Right forelimb (tissue), 1 donor: ENCODE data around the gene CERKL.

Source experiments
- DNase-seq: peaks from one replicate; pipeline ENCODE4 v3.0.0-alpha.2; 2018

Gene CERKL

DNA sequence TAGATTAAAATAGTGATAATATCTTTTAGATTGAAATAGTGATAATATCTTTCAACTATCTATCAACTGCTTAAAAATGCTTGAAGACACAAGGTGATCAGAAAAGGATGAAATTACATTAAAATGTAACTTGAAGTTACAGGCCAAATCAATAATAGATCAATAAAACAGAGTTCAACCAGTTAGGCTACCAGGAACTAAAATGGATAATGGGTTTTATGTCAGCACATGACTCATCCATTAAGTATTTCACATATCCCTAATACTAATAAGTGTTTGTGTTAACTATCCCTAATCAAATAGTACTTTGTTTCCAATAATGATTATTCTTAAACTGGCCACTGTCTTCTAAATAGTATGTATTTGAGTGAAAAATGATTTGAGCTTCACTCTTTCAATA, 33.7 kb downstream of the CERKL start:
- no peak for DNase-seq

DNA sequence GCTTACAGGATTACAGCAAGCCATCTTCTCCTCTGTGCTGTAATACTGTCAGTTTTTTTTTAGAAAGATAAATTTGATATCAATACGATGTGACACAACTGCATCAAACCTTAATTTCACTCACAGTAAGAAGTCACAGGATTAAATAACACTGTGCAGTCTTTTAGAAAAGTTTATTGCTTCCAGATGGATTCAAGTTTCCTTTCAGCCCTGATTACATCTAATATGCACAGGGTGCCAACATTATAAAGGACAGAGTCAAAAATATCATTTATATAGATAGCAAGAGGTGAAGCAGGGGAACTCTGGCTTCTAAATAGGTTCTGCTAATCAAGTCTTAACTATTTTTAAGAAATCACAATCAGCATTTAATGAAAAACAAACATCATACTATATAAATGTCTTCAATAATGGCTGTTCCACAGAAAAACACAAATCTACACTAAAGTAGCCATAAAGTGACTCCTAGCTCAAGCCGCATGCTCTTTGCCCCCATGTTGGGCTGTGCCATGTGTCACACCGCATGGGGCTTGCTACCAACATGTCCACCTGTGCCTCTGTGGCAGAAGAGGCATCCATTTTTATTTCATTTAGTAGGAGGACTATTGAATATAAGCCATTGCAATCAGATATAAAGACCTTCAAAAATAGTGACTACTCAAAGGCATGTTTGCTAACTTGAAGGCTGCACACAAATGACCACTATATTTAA, 35.0 kb downstream of the CERKL start:
- no peak for DNase-seq

DNA sequence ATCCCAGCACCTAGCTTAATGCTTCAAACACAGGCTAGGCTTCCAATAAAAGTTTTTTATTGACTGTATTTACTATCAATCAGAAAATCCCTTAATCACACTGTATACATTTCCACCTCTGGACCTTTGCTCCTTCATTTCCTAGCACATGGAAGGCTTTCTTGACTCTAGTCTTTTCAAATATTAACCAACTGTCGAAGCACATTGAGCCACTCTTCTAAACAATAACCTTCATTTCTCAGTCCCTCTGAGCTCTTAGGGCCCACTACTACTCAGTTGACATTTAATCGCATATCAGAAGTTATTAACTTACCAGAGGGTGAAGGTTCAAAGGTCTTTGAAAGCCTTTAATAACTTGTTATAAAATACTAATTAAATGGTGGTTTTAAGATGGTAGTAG, 37.4 kb downstream of the CERKL start:
- no peak for DNase-seq

DNA sequence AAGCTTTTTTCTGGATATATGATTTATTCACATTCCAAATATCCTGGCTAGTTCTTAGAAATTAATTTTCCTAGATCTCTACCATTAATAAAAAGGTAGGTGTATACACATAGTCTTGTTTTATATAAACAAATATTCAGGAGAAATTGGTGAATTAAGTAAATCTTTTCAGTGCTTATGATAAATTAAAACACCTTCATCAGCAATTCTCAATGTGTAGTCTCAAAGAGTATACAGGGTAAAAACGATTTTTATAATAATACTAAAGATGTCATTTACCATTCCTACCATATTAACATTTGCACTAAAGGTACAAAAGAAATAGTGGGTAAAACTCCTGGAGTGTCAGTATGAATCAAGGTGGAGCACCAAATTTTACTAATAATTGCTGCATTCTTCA, 40.2 kb downstream of the CERKL start:
- DNase-seq = no peak

DNA sequence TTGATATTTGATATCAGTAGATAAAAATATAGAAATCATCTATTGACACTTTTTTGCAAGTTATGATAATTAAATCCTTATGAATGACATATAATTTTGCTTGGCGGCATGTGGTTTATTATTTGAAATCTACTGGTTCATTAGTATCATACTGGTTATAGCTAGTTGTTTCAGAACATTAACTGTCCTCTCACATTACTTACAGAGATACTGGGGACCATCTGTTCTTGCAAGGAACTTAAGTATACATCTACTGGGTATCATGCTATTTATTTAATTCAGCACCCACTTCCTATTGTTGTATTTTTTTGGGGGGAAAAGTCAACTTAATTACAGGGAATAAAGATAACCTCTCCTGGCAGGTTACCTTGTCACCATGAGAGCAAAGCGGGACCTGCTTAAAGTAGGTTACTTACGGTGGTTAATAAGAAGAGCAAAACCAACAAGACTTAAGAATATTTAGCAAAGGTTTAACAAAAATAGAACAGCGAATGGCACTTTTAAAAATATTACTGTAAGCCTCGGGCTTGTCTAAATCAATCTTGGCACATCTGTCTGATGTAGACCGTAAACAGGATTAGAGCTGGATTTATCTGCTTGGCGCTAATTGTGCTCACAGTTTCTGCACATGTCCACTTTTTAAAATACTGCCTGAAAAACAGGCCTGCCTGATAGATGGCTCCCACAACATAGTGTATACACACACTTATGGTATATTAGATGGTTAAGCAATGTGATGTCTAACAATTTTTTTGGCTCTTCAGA, 41.8 kb downstream of the CERKL start:
- DNase-seq = no peak

DNA sequence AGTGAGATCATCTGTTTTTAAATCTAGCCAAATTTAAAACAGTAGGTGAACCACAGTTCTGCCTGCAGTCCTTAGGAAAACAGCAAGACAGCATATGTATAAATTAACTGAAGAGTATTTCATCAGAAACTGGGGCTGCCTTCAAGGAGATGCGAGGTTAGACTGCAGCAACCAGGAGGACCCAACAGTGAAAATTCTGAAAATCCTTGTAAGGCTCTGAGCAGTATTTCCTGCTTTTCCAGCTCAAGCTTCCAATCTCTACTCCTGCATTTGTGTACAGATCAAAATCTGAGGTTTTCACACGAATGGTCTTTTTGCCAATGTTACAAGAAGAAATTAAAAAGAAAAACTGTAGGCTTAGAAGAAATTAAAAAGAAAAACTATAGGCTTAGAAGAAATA, 43.7 kb downstream of the CERKL start:
- DNase-seq = no peak

DNA sequence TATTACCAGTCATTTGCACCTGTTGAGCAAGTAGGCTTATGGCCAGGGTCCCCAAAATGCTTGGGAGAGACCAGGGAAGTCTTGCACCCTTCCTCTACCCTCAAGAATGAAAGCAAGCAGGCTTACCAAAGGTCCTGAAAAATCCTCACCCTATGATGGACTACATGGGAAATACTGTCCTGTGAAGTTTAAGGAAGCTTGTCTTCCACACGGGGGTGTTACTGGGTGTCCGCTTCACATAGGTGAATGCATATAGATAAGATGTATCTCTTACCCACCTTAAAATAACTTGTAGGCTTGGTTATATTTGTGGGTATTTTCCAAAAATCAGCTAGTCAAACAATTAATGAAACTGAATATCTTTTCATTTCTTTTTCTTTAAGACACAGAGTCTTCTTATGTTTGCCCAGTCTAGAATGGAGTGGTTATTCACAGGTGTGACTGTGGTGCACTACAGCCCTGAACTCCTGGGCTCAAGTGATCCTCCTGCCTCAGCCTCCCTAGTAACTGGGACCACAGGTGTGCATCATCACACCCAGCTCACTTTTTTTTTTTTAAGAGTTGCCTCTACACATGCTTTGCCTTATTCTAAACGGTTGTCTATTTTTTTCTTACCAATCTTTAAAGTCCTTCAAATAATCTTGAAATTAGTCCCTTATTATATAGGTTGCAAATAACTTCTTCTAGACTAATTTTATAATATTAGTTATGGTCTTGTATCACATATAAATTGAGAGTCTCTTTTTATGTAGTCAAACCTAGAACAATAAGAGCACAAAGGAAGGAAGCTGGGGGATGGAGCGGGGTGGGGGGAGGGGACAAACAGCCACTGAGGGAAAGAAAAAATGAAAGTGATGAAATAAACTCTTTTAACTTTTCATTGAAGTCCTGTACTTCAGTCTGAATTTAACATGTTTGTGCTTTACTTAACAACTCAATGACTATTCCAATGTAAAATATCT, 49.0 kb downstream of the CERKL start:
- DNase-seq = no peak

DNA sequence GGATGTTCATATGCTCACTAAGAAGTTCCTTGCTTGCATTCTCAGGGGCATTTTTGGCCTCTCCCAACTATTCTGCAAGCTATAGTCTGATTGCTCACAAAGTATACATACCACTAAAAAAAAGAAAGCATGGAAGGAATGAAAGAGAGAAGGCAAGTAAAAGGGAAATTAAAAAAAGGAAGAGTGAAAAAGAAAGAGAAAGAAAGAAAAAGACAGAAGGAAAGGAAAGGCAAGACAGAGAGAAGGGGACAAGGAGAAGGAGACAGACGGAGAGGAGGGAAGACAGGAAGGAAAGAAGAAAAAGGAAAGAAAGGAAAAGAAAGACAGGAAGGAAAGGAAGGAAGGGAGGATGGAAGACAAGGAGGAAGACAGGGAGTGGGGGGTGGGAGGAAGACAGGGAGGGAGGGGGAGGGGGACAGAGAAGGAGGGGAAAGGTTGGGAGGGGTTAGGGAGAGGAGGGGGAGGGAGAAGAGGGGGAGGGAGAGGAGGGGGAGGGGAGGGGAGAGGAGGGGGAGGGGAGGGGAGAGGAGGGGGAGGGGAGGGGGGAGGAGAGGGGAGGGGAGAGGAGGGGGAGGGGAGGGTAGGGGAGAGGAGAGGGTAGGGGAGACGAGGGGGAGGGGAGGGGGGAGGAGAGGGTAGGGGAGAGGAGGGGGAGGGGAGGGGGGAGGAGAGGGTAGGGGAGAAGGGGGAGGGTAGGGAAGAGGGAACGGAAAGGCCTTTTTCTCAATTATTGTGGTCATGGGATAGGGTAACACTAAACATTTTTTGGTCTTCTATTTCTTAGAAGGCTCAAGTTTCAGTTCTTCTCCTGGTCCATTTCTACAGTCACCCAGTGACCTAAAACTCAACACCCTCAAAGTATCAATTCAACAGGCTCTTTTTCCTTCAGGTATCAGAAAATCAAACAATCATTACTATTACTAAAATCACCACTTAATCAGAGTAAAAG, 50.7 kb downstream of the CERKL start:
- no peak for DNase-seq

DNA sequence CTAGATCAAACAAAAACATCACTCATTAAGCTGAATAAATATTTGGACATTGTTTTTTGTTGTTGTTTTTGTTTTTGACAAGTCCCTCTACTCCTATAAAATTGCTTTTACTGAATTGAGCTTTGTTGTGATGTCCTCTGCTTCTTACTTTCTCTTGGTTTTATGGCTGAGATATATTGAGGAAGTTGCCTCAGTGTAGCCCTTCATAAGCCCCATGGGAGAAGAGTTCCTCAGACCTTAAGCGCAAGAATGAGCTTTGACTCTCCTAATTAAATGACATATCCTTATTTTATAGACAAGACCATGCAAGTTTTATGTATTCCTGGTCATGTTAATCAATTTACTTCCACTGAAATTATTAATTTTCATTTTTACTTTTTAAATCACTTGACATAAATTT, 54.9 kb downstream of the CERKL start:
- DNase-seq = no peak

DNA sequence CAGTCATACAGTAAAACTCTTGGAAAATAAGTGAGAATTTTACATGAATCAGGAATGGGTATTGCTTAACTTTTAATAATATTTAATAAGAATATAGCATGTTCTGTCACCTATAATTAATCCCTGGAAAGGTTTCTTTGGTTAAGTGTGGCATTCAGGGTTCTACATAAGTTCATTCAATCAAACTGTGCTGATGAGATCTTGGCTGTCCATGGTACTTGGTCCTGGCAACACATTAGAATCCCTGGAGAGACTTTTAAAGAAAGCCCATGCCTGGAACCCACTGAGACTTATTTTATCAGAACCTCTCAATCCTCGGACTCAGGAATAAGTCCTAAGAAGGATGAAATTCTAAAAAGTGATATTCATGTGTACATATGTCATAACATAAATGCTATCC, 60.3 kb downstream of the CERKL start:
- DNase-seq = no peak

DNA sequence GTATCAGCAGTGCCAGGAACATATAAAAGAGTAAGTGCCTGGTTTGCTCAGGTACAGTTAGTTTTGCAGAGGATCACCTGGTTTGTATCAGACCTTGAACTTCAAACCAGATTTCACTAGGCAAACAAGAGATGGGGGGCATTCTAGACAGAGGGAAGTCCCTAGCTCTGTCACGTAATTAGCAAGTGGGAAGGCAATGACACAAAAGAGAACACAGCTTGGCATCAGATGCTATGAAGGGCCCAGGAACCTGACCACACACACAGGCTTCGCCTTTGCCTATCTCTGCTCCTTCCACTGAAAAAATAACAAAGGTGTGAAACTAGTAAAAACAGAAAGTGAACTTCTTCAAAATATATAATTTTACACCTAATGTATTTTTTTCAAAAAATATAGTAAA, 62.6 kb downstream of the CERKL start:
- no peak for DNase-seq

DNA sequence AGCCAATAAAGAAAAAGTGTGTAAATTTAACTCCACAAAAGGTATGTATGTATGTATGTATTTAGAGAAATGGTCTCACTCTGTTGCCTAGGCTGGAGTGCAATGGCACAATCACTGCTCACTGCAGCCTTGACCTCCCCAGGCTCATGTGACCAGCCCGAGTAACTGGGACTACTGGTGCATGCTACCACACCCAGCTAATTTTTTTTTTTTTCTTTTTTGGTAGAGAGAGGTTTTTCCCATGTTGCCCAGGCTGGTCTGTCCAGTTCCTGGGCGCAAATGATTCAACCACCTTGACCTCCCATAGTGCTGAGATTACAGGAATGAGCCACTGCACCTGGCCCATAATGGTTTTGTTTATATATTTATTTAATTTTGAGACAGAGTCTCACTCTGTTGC, 67.1 kb downstream of the CERKL start:
- no peak for DNase-seq

DNA sequence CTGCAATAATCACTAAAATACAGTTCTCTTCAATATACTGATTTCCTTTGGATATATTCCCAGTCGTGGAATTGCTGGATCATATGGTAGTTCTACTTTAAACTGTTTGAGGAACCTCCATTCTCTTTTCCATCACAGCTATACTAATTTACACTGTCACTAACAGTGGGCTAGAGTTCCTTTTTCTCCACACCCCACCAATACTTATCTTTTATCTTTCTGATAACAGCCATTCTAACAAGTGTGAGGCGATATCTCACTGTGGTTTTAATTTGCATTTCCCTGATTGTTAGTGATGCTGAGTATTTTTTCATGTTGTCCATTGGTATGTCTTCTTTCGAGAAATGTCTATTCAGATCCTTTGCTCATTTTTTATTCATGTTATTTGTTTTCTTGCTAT, 68.4 kb downstream of the CERKL start:
- DNase-seq = no peak

DNA sequence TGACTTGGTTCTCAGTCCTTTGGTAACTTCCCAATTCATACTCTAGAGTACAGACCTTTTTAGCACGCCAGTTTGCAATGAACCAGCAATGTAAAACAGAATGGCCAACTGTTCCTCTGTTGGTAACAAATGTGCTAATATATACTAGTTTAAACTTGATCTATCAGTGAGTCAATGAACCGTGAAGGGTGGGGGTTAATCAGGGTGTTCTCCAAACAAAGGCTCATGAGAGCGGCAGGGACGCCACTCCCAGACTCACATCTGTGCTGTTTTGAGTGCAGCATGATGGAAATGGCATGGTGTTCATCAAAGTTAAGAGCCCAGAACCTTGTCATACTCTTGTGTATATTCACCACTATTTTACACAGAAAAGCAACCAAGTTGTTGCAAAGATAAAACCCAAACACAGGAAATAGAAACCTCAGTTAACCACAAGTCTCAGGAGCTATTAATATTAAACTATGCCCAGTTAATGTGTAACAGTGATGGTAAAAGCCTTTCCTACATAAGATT, 70.3 kb downstream of the CERKL start:
- no peak for DNase-seq

DNA sequence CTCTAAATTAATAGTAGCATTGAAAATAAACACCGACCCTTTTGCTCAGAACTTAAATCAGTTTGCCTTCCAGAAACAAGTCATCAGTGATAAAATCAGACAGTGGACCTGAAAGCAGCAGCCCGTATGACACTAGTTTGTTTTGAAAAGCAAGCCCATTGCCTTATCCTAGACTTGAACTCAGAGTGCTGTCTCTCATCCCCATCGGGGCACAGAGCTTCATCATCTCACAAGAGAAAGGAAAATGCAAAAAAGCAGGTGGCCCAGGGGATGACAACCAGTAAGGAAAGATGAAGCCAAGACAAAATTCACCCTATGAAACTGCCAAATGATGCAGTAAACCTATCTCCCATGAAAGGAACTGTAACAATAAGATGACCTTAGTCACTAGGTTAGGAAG, 71.2 kb downstream of the CERKL start:
- no peak for DNase-seq

DNA sequence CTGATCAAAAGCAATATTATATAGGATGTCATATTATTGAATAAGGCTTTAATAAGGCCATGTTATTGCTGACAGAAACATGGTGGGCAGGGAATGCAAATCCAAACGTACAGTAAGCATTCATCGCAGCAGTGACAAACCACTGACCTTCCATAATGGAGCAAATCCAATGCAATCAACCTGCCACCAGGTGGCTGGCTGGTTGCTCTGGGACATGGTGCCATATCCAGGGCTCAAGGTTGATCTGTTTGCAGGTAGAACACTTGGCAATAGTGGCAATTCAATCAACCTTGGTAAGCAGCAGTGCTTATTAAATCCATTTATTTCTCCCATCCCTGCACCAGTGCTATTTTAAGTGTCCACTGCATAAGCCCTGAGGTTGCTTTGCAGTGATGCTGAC, 75.4 kb downstream of the CERKL start:
- DNase-seq = no peak

DNA sequence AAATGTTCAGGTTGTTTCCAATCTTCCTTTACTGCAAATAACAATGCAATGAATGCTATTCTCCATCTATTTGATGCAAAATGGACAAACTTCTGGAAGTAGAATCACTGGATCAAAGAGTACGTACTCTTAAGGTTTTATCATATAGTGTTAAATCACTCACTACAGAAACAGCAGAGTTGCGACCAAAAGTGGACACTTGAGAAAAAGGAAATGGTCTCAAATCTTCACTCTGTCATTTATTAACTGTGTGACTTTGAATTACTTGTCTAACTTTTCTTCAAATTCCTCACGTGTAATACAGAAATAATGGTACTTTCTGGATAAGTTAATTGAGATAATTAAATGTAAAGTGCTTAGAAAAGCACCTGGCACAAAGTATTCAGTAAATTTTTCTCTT, 78.1 kb downstream of the CERKL start:
- DNase-seq = no peak

DNA sequence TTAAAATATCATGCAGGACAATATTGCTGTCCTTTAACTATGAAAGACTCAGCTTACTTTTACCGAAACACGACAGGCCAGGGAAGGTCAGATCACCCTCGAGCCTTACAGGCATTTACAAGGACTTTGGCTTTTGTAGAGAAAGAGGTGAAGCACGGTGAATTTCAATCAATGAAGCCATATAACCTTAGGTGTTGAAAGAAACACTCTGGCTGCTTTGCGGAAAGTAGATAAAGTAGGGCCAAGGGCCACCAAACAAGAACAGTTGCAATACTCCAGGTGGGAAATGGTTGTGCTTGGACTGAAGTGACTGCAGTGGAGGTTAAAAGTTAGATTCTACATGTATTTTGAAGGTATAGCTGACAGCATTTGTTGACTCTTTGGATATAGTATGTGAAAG, 80.5 kb downstream of the CERKL start:
- no peak for DNase-seq

DNA sequence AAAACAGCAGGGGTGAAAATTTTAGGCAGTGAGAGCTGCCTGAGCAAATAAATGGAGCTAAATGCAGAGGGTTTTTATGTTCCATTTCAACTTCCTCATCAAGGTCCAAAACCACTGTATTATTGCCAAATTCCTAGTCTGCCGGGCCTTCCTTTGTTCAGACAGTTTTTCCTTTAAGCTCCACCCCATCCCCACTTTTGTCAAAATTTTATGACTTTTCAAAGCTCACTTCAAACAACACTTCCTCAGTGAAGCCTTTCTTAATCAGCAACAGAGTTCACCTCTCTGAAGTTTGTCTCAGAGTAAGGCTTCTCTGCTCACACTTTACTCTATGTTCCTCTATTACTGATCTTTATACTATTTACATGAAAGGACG, 81.3 kb downstream of the CERKL start:
- no peak for DNase-seq

DNA sequence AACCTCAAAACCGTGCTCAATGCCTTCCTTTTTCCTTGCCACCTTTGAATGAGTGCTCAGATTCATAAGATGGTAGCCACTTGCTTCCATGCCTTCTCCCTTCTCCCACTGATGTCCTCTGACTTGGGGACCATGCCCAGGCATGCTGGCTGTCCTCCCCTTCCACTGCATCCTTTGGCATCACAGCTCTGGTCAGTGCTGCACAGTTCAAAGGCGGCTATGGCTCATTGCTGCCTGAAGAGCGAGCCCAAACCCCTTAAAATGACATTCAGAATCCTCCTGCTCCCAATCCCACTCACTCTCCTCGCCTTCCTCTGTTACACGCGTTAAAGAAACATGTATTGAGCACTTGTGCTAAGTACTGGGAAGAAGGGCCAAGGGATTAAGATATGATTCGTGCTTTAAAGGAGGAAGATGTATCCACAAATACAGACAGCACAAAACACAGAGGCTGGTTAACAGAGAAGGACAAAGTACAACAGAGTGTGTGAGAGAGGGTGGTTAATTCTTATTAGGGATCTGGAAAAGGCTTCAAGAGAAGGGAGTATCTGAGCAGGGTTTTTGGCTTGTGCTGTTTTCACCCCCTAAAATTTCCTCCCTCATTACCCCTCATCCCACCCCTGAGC, 81.8 kb downstream of the CERKL start:
- no peak for DNase-seq

DNA sequence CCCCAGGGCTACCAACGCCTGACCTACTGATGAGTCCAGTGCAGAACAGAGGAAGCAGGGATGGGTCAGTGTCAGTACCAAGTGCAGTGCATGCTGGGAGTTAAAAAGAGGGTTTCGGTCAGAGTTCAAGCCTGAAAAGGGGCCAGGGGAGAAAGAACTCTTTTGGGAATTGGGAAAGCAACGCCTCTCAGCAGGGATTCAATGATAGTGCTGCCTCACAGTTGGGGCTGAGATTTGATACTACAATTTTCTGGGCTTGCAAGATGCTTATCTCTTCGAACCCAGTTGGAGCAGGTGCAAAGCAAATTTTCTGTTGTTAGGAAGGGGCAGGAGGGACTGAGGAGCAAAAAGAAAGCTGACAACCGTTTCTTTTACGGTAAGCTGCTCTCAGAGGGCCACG, 82.6 kb downstream of the CERKL start:
- DNase-seq = no peak
